Measurements from ENCODE around the gene MAP2K3. TPM values are rescaled to one million over a fixed set of nuclear protein-coding genes. Genes with fewer than 3 reads are reported as not detected.
"Not testable (repeated sequence)": the region's sequence is repeated elsewhere in the genome, so short reads cannot be mapped to it uniquely, and the experiment has no call there.

Gene MAP2K3
- total RNA-seq, 1 experiment from 2014 or later: 98.1 TPM

GRCh38 chr17:21337981-21338625 is 53.6 kb downstream of the MAP2K3 start:
- H2AFZ ChIP-seq; H3K9me3 ChIP-seq (ENCODE audit: insufficient read depth, low read depth); DNase-seq; H3F3A ChIP-seq (ENCODE audit: insufficient read depth, low read depth); H3K27me3 ChIP-seq (ENCODE audit: insufficient read depth, low read depth); H3K79me2 ChIP-seq (ENCODE audit: low read depth); CTCF ChIA-PET; H3K36me3 ChIP-seq (ENCODE audit: low read depth); H3K9me2 ChIP-seq (ENCODE audit: insufficient read depth); intact Hi-C loops (cut with micrococcal nuclease; ENCODE audit: unreplicated experiment); BruUV-seq (replicated peaks); H3K4me3 ChIP-seq; H4K20me1 ChIP-seq (ENCODE audit: insufficient read depth): not testable (repeated sequence)
- POLR2A ChIA-PET (ENCODE audit: unreplicated experiment): interaction anchor here (0.6 kb wide), 1 partner anchor 51 kb away, joined by 3 read pairs; no protein-coding TSS in a partner anchor
- H3K4me1 ChIP-seq (replicated peaks; ENCODE audit: insufficient read depth): peaks cover 19% of the 10 kb centered on the region
- peak overlapping the region; percentile 53; the same call in 1 of the 2 replicates for H3K4me2 ChIP-seq
- peak overlapping the region; percentile 32; the same call in 1 of the 2 replicates for H3K27ac ChIP-seq

GRCh38 chr17:21339011-21339410 is 54.5 kb downstream of the MAP2K3 start:
- Histone ChIP-seq H3K9me2 (ENCODE audit: insufficient read depth) (no peaks in the 10 kb centered on the region), H2AFZ (no peak overlapping the region), H3K27me3 (ENCODE audit: insufficient read depth, low read depth) (no peaks in the 10 kb centered on the region), H3K4me3 (no peak overlapping the region), H3K4me1 (replicated peaks; ENCODE audit: insufficient read depth) (peaks cover 19% of the 10 kb centered on the region), H3K9me3 (ENCODE audit: insufficient read depth, low read depth) (no peaks in the 10 kb centered on the region), H3K36me3 (ENCODE audit: low read depth) (no peaks in the 10 kb centered on the region), H3K4me2 (no peak overlapping the region), H3K27ac (no peak overlapping the region), H4K20me1 (ENCODE audit: insufficient read depth) (no peaks in the 10 kb centered on the region), H3K79me2 (ENCODE audit: low read depth) (no peaks in the 10 kb centered on the region), H3F3A (ENCODE audit: insufficient read depth, low read depth) (no peaks in the 10 kb centered on the region)
- ChIA-PET CTCF (no interaction called here), POLR2A (ENCODE audit: unreplicated experiment) (no interaction called here)
- no TSS peak for BruUV-seq (replicated peaks)
- no peak for DNase-seq
- intact Hi-C loops (cut with micrococcal nuclease; ENCODE audit: unreplicated experiment): no loop called here
- TF ChIP-seq CTCF (conservative IDR thresholded peaks at IDR 0.05) (no peak), EZH2 (IDR thresholded peaks at IDR 0.05; ENCODE audit: low read depth) (no peak)

- H3K4me2 ChIP-seq; H3K27ac ChIP-seq; BruUV-seq (replicated peaks); H3K9me2 ChIP-seq (ENCODE audit: insufficient read depth); H3K27me3 ChIP-seq (ENCODE audit: insufficient read depth, low read depth); H2AFZ ChIP-seq; CTCF ChIA-PET; DNase-seq; H3K36me3 ChIP-seq (ENCODE audit: low read depth); H4K20me1 ChIP-seq (ENCODE audit: insufficient read depth); H3K79me2 ChIP-seq (ENCODE audit: low read depth); H3K4me3 ChIP-seq; H3K9me3 ChIP-seq (ENCODE audit: insufficient read depth, low read depth); intact Hi-C loops (cut with micrococcal nuclease; ENCODE audit: unreplicated experiment); H3F3A ChIP-seq (ENCODE audit: insufficient read depth, low read depth); POLR2A ChIA-PET (ENCODE audit: unreplicated experiment): not testable (repeated sequence)
- peaks cover 19% of the 10 kb centered on the region for H3K4me1 ChIP-seq (replicated peaks; ENCODE audit: insufficient read depth)
Measured at GRCh38 chr17:21339571-21339970, 55.1 kb downstream of the MAP2K3 start.

- H3K27ac ChIP-seq, CTCF ChIA-PET: not testable (repeated sequence)
Measured at GRCh38 chr17:21340407-21340806, 55.9 kb downstream of the MAP2K3 start.

GRCh38 chr17:21341279-21341678 is 56.8 kb downstream of the MAP2K3 start:
- H3K4me2 ChIP-seq; CTCF ChIA-PET; POLR2A ChIA-PET (ENCODE audit: unreplicated experiment); H3K36me3 ChIP-seq (ENCODE audit: low read depth); H3K27ac ChIP-seq; DNase-seq; H3K9me3 ChIP-seq (ENCODE audit: insufficient read depth, low read depth); H3K9me2 ChIP-seq (ENCODE audit: insufficient read depth); intact Hi-C loops (cut with micrococcal nuclease; ENCODE audit: unreplicated experiment); H3K4me3 ChIP-seq; H2AFZ ChIP-seq; H3K79me2 ChIP-seq (ENCODE audit: low read depth); H4K20me1 ChIP-seq (ENCODE audit: insufficient read depth); H3F3A ChIP-seq (ENCODE audit: insufficient read depth, low read depth); H3K27me3 ChIP-seq (ENCODE audit: insufficient read depth, low read depth); BruUV-seq (replicated peaks): not testable (repeated sequence)
- H3K4me1 ChIP-seq (replicated peaks; ENCODE audit: insufficient read depth): peaks cover 19% of the 10 kb centered on the region

More at GRCh38 chr17:21340407-21340806, 55.9 kb downstream of the MAP2K3 start:
- H3K27me3 ChIP-seq (ENCODE audit: insufficient read depth, low read depth); H3K4me2 ChIP-seq; POLR2A ChIA-PET (ENCODE audit: unreplicated experiment); intact Hi-C loops (cut with micrococcal nuclease; ENCODE audit: unreplicated experiment); BruUV-seq (replicated peaks); H3K36me3 ChIP-seq (ENCODE audit: low read depth); H4K20me1 ChIP-seq (ENCODE audit: insufficient read depth); H3K9me2 ChIP-seq (ENCODE audit: insufficient read depth); H3F3A ChIP-seq (ENCODE audit: insufficient read depth, low read depth); H3K4me3 ChIP-seq; H3K9me3 ChIP-seq (ENCODE audit: insufficient read depth, low read depth); H2AFZ ChIP-seq; H3K79me2 ChIP-seq (ENCODE audit: low read depth); DNase-seq: not testable (repeated sequence)
- H3K4me1 ChIP-seq (replicated peaks; ENCODE audit: insufficient read depth): peaks cover 19% of the 10 kb centered on the region

- H2AFZ ChIP-seq; BruUV-seq (replicated peaks); H3K4me3 ChIP-seq; H4K20me1 ChIP-seq (ENCODE audit: insufficient read depth); intact Hi-C loops (cut with micrococcal nuclease; ENCODE audit: unreplicated experiment); POLR2A ChIA-PET (ENCODE audit: unreplicated experiment); H3K9me2 ChIP-seq (ENCODE audit: insufficient read depth); CTCF ChIA-PET; H3K79me2 ChIP-seq (ENCODE audit: low read depth); H3K27ac ChIP-seq; H3K4me2 ChIP-seq; H3K9me3 ChIP-seq (ENCODE audit: insufficient read depth, low read depth); H3F3A ChIP-seq (ENCODE audit: insufficient read depth, low read depth); H3K36me3 ChIP-seq (ENCODE audit: low read depth); DNase-seq; H3K27me3 ChIP-seq (ENCODE audit: insufficient read depth, low read depth): not testable (repeated sequence)
- H3K4me1 ChIP-seq (replicated peaks; ENCODE audit: insufficient read depth): peaks cover 13% of the 10 kb centered on the region
Measured at GRCh38 chr17:21341925-21342540, 57.5 kb downstream of the MAP2K3 start.

All from PC-9 (cell line).